AG04450 (cell line): ENCODE measurements around the gene ASB6. TPM values are rescaled to one million over a fixed set of nuclear protein-coding genes. Genes with fewer than 3 reads are reported as not detected.

Experiments
- CTCF ChIA-PET: fragments of 300-600, 350-600 bp; formaldehyde crosslinking; extraction: SDS; loops from one replicate; lab custom pipeline; 2022; ENCODE audit warnings: antibody characterized with exemption, inconsistent platforms; lab: Charles Lee
- POLR2A ChIA-PET: fragments of 350-600 bp; formaldehyde crosslinking; extraction: SDS; loops from one replicate; lab custom pipeline; 2021; ENCODE audit warnings: antibody characterized with exemption, inconsistent platforms; lab: Yijun Ruan, JAX
- DNase-seq: peaks from one replicate; pipeline ENCODE4 v3.0.0-alpha.2; 2011; ENCODE audit warnings: low read depth, low spot score
- H3K27ac ChIP-seq: one replicate; pipeline ENCODE4 v1.5.1; 2012; ENCODE audit warnings: low read depth, low read length, control low read depth
- H3K27me3 ChIP-seq: one replicate; pipeline ENCODE4 v1.6.0; 2012; ENCODE audit warnings: low read length; ENCODE audit not compliant: control insufficient read depth, insufficient read depth
- H3K4me3 ChIP-seq: 2 replicates; pipeline ENCODE4 v1.5.1; 2011; ENCODE audit warnings: mild to moderate bottlenecking, low read depth, low read length, control low read depth
- H3K9me3 ChIP-seq: 2 replicates; pipeline ENCODE4 v1.5.1; 2012; ENCODE audit warnings: low read length; ENCODE audit not compliant: control insufficient read depth, insufficient read depth
- polyA minus RNA-seq: library from RNA; depleted of rRNA, polyadenylated mRNA; stranded (reverse); fragments of >200 nt; gene quantifications from 2 replicates; pipeline ENCODE4 v1.2.3, GENCODE V29; 2011; rRNA and poly(A)+ RNA removed
- polyA plus RNA-seq: library from polyadenylated mRNA; depleted of rRNA; stranded (reverse); fragments of >200 nt; gene quantifications from 2 replicates; pipeline ENCODE4 v1.2.3, GENCODE V29; 2011; rRNA removed
- TF ChIP-seq, protein P1 (sequence below): IDR thresholded peaks from 2 replicates; pipeline ENCODE4 v1.5.1; 2011; ENCODE audit warnings: low read depth, low read length, control low read depth, inconsistent platforms

The ASB6 gene, protein sequence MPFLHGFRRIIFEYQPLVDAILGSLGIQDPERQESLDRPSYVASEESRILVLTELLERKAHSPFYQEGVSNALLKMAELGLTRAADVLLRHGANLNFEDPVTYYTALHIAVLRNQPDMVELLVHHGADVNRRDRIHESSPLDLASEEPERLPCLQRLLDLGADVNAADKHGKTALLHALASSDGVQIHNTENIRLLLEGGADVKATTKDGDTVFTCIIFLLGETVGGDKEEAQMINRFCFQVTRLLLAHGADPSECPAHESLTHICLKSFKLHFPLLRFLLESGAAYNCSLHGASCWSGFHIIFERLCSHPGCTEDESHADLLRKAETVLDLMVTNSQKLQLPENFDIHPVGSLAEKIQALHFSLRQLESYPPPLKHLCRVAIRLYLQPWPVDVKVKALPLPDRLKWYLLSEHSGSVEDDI
- polyA plus RNA-seq (11.6 and 15.3 TPM in 2 replicates), polyA minus RNA-seq (9.4 and 14.0 TPM in 2 replicates)

DNA sequence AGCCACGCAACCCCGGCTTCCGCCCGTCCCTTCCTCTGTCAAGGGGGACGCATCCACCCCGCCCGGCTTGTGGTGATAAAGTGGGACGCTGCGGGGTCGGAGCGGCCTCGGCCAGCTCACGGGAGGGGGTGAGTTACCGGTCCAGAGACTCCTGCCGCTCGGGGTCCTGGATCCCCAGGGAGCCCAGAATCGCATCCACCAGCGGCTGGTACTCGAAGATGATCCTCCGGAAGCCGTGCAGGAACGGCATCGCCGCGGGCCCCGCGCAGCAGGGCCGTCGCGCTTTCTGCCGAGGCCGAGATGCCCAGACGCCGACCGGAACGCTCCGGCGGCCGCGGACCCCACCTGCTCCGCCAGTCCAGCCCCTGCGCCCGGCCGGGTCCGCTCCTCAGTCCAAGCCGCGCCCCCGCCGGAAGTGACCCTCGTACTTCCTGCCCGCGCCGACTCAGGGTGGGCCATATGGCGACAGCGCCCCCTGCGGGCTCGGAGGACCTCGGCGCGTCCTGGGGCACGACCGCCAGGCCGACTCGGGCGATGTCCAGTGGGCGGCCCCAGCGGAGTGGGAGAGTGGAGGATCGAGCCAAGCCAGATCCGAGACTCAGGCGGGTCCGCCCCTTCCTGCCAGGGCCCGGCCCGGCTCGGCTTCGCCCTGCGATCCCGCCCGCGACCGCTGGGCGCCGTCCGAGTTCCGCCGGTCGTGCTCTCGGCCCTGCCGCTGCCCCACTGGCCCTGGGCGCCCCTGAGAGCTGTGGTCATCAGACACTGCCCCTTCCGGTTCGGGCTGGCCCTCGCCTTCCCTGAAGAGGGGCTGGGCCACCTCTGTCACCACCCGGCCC is at the start of gene ASB6:
ASB6 (minus strand) TSS at position 402 of the 836 bp plus-strand sequence; CDS start at position 250, 152 bp downstream.
- POLR2A ChIA-PET: interaction anchor here (0.5 to 1.3 kb wide), 3 partner anchors 55 to 135 kb away, joined by 3 to 6 read pairs (median 4); no protein-coding TSS in a partner anchor
- CTCF ChIA-PET: interaction anchor here (0.5 to 2.2 kb wide), 18 partner anchors 11 to 503 kb away, joined by 3 to 26 read pairs (median 4); no protein-coding TSS in a partner anchor

DNA sequence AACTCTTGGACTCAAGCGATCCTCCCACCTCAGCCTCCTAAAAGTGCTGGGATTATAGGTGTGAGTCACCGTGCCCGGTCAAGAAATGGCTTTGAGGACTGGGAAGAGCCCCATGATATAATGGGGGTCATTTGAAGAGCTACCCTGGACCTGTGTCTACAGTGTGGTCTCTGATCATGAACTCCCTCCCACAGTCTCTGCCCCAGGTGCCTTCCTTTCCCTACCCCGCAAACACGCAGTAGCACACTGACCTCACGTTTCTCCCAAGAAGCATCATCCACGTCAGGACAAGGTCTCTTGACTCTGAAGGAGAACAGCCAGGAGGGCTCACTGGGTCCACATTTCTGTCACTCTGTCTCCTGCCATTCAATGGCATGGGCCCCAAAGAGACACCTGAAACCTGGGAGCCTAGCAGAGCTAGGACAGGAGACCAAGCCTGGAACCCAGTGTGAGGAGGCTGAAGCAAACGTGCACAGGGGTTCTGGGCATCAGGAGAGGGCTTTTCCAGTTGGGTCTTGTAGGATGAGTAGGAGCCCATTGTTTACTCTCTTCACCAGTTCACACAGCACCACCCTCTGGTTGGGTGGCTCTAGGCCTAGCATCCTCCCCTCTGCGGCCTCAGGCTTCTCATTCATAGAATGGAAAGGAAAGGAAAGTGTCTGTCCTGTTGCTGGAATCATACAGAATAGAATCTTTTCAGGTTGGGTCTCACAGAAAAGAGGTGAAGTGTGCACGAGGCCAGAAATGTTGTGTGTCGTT is 46.5 kb upstream of the ASB6 start:
- H3K27me3 ChIP-seq: no peaks in the 10 kb centered on the region
- TF ChIP-seq, protein P1, sequence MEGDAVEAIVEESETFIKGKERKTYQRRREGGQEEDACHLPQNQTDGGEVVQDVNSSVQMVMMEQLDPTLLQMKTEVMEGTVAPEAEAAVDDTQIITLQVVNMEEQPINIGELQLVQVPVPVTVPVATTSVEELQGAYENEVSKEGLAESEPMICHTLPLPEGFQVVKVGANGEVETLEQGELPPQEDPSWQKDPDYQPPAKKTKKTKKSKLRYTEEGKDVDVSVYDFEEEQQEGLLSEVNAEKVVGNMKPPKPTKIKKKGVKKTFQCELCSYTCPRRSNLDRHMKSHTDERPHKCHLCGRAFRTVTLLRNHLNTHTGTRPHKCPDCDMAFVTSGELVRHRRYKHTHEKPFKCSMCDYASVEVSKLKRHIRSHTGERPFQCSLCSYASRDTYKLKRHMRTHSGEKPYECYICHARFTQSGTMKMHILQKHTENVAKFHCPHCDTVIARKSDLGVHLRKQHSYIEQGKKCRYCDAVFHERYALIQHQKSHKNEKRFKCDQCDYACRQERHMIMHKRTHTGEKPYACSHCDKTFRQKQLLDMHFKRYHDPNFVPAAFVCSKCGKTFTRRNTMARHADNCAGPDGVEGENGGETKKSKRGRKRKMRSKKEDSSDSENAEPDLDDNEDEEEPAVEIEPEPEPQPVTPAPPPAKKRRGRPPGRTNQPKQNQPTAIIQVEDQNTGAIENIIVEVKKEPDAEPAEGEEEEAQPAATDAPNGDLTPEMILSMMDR: no peak
- H3K27ac ChIP-seq: no peak overlapping the region
- ChIA-PET POLR2A (interaction anchor here (0.6 kb wide), 1 partner anchor 13 kb away, joined by 7 read pairs; no protein-coding TSS in a partner anchor), CTCF (no interaction called here)
- no peak for DNase-seq
- no peak overlapping the region for H3K4me3 ChIP-seq
- no peaks in the 10 kb centered on the region for H3K9me3 ChIP-seq

More for the DNA sequence above, at the start of gene ASB6:
- Histone ChIP-seq H3K4me3 (peak within 1 kb of the TSS; percentile 92), H3K9me3 (no peaks in the 10 kb centered on the region; the same call in 1 of the 2 replicates), H3K27ac (peak within 1 kb of the TSS; percentile 92), H3K27me3 (no peaks in the 10 kb centered on the region)
- TF ChIP-seq, protein P1: peak; percentile 81
- peak; percentile 93 for DNase-seq

DNA sequence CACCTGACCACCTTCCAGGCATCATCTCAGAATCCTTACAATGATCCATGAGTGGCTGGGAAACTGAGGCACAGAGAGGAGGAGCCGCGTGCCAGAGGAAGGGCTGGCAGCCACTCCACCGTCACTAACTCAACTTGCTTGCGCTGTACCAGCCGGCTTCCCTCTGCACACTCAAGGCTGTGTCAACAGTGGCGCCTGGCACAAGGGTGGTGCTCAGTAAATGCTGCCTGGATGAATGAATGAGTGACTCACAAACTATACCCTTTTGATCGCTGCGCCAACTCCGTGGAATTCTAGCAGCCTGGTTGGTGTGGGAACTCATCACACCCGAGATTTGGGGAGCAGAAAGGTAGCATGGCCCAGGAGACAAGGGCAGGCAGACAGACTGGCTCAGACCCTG is 45.4 kb upstream of the ASB6 start:
- TF ChIP-seq, protein P1: no peak
- no peak overlapping the region for H3K27ac ChIP-seq
- no peaks in the 10 kb centered on the region for H3K27me3 ChIP-seq
- no peak for DNase-seq
- no peaks in the 10 kb centered on the region; the same call in 1 of the 2 replicates for H3K9me3 ChIP-seq
- H3K4me3 ChIP-seq: no peak overlapping the region
- ChIA-PET POLR2A (no interaction called here), CTCF (no interaction called here)

DNA sequence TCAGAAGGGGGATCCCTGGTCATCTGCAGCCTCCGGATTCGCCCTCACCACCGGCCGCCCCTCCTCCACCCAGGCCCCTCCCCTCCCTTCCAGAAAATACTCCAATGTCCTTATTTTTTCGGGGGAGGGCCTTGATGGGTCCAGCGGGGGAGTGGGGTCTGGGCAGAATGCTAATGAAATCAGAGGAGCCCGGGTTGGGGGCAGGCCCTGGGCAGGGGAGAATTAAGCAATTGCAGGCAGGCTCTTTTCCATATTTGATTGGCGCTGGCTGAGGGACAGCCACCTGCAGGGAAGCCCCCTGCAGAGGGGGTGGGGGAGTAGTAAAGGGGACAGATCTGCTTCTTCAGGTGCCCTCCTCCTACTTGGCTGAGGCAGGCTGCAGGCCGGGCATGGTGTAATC is 44.8 kb upstream of the ASB6 start:
- Histone ChIP-seq H3K27me3 (no peaks in the 10 kb centered on the region), H3K4me3 (no peak overlapping the region), H3K9me3 (no peaks in the 10 kb centered on the region; the same call in 1 of the 2 replicates), H3K27ac (no peak overlapping the region)
- CTCF ChIA-PET: no interaction called here
- DNase-seq: no peak
- POLR2A ChIA-PET: no interaction called here
- TF ChIP-seq, protein P1: no peak
